HG02852 (cell line): ENCODE data around the gene CAMKV.

ENCODE experiments used
- ATAC-seq: cut with Tn5 transposase; IDR thresholded peaks from one replicate; pipeline ENCODE4 v1.9.1; 2021; ENCODE audit warnings: mild to moderate bottlenecking, moderate library complexity; ENCODE audit not compliant: unreplicated experiment

The CAMKV gene

DNA sequence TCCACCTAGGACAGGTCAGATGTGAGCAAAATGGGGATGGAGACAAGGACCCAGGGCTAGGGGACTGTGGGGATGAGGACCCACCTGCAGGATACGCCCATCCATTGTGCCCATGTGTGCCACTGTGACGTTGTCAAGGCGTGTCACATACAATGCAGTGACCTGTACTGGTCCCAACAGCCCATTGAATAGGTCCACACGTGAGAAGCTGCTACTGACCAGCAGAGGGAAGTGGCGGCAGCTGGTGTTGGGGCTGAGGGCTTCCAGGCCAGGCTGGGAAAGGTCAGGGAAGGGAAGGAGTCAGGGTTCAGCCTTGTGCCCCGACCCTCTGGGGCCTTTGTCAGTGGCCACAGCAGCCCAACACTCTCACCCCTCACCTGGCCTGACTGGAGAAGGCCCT lies 29.3 kb upstream of the CAMKV start:
- ATAC-seq, result no peak

DNA sequence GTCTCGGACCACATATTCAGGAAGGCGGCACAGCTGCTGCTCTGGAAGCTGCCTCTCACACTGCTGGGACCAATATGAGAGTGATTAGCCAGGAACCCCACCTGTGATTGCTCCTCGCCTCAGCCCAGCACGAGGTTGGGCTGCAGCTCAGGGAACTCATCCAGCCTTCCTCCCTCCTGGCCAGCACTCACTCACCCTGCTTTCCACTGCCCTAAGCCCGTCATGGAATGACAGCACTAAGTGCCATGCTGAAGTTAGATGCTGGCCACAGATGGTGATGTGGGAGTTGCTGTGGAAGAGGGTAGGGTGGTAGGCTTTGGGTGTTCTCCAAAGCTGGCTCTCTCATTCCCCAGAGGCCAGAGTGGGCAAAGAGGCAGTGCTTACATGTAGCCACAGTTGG lies 26.6 kb upstream of the CAMKV start:
- ATAC-seq, result no peak

DNA sequence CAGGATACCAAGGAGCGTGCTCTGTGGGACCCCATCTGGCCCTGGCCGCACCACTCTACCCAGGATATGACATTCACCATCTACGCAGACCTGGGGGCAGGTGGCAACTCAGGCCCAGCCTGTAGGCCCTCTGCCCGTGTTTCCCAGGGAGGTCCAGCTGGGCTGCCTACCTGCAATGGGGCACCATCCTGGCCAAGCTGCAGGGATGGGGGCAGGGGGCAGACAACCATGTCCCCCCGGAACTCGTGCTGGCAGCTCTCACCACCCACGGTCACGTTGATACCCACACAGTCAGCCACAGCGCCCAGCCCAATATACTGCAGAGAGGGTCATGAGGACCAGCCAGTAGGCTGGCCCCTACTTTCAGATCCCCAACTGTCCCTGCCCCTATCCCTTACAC lies 26.1 kb upstream of the CAMKV start:
- ATAC-seq, result no peak

DNA sequence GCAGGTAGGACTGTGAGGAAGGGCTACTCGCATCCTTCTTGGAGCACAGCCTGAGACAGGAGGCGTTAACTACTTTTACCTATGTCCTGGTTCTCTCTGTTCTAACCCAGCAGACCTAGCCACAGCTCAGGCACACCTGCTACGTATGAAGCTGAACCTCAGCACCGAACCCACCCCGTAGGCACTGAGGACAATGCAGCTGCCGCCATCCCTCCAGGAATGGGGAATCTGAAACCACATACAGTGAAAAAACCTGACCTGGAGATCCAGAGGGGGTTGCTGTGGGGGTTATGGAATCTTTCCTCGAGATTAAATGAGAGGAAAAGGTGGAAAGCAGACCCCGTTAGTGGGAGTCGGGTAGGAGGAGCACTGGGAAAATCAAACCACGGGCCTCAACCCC lies 19.6 kb upstream of the CAMKV start:
- ATAC-seq, result no peak

DNA sequence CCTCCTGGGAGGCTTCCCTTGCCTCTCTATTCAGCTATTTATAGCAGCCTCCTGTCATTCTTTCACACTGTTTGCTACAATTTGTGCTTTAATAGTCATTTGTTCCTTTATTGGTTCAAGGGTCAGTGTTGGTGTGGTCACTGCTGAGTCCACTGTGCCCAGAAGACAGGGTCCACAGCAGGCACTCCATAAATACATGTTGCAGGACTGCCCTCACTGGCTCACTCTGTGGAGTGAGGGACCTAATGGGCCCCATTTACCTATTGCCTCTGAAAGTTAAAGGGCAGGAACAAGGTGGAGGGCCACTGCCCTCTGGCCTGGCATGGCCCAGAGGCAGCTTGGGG lies 17.2 kb upstream of the CAMKV start:
- no peak for ATAC-seq

DNA sequence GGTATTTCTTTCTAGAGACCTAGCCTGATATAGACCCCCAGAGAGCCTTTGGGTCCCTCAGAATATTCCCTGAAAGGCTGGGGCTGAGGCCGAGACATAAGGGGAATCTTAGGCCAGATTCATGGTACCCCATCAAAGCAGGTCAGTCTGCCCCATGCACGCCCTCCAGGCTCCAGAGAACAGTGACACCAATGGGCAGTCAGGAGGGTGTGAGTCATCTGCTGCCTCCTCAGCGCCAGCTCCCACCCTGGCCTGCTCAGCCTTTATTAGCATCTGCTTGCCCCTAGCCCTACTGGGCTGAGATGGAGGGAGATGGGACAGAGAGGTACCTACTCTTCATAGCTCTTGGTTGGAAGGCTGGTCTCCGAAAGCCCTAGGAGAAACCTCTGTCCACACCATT lies 14.3 kb upstream of the CAMKV start:
- no peak for ATAC-seq

DNA sequence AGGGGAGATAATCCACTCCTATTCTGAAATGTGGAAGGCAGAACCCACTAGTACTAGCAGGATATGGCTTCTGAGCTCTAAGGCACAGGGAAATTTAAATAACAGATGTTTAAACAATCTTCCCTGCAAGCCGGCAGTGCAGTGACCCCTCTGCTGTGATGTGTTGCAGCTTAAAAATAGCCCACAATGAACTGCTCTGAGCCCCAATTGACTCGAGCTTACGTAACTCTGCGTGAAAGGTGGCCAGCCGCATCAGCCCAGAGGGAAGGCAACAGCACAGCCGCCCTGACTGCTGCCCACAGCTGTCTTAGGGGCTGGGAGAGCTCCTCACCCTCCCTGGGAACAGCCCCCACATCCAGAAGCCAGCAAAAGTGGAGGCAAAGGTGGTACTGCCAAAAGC lies 12.5 kb upstream of the CAMKV start:
- no peak for ATAC-seq

DNA sequence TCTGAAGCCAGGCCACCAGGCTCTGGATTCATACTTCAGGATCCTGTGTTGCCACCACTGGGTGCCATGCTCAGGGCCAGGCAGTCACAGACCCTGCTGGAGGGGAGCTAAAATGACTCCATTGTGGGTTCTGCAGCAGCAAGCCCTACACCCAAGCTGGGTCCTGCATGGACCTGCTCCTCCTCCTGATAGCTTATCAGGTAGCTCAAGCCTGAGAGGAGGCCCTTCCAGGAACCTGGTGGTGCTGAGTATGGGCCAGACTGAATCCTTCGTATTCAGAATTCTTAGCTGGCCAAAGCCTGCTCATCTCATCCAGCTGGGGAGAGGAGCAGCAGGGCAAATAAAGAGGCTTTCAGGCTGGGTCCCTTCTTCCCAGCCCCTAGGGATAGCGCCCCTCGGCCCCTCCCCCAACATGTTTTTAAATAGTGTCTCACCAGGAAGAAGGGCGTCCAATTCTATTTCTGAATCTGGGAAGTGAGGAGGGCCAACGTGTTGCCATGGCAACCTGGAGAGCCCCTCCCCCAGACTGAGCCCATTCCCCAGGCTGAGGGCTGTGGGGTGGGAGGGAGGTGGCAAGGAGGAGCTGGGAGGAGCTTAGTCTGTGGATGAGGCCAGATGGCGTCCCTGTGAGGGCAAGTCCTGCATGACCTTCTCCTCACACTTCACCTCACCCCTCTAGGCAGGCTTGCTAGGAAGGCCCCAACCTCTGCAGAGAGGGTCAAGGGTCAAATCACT lies 11.0 kb upstream of the CAMKV start:
- no peak for ATAC-seq

DNA sequence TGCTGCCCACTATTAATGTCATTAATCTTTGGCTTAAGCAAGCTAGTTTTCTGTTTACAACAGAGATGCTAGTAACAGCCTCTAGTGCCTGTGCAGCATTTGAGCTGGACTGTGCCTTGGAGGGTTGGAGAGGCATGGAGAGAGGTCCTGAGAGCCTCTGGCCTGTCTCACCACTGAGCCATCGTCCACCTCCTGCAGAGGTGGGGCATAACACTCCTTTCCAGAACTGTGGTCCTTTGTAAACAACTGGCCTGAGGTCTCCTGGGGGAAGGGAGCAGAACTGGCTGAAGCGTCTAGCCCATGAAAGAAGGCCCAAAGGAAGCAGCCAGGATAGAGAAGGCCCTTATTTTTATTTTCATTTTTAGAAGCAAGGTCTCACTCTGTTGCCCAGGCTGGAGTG lies 10.0 kb upstream of the CAMKV start:
- no peak for ATAC-seq

DNA sequence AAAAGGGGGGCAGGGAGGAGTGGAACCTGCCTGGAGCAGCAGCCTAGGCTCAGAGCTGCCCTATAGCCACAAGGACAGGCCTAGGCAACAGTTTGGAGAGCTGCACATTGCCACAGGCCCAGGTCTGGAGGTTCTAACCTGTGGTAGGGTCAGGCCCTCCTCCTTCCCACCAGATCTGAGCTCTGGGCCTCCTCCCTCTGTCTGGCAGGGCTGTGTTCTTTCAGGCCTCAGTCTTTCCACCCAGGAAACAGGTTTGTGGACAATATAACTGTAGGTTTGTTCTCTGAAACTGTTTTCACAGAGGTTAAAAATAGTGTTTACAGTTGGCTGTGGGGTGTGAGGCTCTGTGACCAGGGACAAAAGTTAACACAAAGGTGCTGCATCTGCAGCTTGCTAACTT lies 9.0 kb upstream of the CAMKV start:
- ATAC-seq, result no peak

DNA sequence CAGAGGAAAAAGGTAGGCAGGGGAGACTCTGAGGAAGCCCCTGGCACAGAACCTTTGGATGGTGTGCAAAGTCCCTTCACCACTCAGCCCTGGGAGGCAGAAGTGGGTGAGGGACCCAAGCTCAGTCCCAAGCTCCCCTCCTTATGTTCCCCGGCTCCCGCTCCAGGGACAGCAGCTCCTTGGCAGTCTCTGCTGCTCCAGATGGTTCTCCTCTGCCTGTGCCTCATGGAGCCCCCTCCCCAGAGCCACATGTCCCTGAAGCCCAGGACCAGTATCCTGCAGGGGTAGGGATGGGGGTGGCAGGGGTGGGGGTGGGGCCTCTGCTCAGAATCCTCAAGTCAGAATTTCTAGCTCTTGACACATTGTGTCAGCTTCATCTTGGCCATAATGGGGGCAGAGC lies 8.0 kb upstream of the CAMKV start:
- no peak for ATAC-seq

DNA sequence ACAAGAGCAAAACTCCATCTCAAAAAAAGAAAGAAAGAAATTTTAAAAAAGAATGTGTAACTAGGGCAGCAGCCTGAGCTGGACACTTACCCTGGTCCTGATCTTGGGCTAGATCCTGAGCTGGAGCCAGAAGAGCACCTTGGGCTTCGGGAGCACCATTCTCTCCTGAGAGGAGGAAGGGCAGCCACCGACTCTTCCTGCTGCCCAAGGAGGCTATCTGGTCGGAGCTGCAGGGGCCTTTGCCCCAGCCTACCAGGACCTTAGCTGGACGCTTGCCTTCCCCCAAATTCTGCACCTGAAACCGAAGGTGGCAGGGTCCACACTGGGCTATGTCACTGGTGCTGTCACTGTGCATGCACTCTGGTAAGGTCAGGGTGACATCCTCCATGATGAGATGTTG lies 6.9 kb upstream of the CAMKV start:
- ATAC-seq, result no peak

DNA sequence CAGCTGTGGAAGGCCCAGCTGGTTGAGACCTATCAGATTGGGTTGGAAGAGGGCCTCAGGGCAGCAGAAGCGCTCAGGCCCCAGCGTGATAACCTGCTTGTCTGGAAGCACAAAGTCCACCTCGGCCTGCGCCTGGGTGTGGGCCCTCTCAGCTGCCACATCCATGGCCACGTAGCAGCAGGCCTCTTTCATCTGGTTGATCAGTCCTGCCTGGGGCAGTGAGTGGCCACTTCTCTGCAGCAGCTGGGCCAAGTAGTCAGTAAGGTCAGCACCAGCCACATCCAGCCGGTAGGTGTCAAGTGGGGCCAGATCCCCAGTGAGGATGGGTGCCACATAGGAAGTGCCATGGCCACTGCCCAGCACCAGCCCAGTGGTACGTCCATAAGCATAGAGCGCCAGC lies 3.9 kb upstream of the CAMKV start:
- ATAC-seq, result no peak

DNA sequence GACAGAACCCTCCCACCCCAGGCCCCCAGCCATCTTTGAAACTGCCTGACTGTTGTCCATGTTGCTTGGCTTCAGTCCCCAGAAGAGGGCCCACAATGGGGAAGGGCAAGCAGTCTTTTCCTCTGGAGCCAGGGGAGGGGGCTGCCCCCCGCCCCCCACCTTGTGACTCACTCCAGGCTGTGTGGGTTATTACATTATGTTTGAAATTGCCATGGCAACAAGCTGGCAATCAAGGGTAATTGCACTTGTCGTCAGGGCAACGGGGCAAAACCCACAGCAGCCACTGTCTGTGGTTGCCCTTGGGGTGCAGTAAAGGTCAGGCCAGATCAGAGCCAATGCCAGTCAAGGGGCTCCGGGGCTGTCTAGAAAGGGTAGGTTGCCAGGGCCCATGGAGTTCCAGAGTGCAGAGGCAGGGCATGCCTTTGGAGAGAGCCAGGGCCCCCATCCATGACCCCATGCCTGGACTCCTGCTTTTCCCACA lies 3.1 kb upstream of the CAMKV start:
- no peak for ATAC-seq

DNA sequence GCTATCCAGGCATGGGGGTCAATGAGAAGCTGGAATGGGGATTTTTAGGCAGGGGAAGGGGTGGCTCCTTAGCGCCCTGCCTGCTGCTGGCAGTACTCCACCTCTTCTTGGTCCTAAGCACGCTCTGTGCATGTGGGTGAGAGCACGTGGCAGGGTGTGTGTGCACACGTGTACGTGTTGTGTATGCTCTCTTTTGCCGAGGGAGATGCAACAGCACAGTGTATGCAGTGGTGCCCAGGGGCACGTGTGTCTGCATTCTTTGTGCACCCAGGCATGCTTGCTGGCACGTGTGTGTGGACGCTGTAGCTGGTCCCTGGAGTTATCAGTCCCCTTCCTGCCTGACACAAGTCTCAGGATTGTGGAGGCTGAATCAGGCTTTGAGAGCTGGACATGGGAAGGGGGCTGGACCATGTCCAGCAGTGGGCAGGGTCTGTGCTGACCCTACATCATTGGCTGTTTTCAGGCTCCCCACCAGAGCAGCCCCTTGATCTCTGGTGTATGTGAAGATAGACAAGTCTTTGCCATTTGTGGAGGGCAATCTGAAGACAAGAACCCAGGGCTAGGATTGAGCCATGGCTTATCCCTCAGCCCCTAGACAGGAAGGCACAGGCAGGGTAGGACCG lies 1.9 kb upstream of the CAMKV start:
- no peak for ATAC-seq

DNA sequence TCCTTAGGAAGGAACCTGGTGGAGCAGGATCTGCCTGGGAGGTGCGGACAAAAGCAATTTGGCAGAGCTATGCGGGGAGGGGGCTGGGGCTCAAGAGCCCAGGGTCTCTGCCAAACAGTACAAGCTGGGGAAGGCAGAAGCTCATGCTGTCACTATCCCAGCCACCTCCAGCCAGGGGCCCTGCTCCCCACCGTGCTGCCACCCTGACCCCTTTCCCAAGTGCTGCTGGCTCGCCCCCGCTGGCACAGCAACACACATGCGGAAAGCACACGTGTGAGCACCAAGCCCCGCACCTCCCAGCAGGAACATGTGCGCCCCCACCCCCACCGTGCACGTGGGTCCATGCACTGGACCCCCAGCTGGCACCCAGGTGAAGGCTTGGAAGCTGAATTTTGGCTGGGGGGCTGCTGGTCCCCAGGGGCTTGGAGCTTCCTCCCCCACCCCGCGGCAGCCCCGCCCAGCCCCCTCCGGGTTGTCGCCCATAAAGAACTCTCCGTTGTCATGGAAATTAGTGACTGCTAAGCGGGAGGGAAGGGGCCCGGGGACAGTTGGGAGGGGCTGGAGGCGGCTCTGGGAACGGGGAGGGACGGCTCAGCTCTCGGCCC lies 742 bp downstream of the CAMKV start:
- ATAC-seq, result no peak

DNA sequence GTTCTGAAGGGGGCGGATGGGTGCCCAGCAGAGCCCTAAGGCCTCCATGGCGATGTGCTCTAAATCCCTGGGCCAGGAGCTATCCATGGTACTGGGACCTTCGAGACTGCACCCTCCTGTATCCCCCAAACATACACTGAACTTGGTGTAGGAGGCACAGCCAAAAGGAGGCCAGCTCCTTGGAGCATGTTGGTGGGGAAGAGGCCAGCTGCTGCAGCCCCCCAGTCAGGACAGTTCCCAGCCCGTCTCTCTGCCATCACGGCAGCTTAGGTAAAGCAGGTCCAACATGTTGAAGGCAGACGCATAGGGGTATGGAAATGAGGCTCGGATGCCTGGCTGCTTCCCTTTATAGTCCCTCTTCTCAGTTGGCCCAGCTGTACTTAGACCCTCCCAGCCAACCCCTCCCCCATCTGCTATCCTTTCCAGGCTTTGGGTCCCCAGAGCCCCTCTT lies 1.8 kb downstream of the CAMKV start:
- no peak for ATAC-seq

DNA sequence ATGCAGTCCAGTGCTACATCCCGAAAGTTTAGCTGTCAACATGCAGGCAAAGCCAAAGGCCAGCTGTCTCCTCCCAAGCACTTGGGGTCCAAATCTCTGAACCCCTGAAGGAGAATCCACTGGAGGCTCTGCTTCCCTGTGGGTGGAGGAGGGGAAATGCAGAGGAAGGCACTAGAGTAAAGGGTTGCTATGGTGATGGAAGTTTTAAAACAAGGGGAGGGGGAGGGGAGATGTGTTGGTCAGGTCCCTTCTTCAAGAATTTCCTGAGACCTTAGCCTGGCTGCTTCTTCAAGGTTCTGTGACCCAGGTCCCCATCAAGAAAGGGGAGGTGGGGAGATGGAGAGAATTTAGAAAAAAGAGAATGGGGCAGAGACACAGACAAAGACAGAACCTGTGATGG lies 2.3 kb downstream of the CAMKV start:
- no peak for ATAC-seq

DNA sequence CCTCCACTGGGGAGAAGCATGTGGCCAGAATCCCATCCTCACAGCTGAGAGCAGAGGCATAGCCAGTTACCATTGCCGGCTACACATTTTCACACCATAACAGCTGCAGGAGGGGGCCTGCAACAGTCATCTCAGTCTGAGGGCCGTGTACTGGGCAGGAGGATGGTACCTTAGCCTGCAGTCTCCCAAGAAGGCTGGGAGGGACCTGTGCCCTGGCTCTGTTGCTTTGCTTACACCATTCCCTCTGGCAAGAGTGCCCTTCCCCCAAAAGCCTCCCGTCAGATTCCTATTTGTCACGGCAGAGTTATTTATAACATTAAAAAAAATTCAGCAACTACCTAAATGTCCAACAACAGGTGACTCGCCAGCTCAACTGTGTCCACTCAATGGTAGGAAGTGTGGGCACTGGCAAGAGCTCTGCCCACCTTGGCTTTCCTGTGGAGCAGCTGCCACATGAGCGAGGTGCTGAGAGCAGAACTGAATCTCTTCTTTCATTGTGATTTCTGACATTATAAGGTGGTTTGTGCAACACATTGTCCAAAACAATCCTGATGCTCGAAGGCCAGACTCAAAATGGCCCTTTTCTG lies 4.4 kb downstream of the CAMKV start:
- ATAC-seq, result no peak

DNA sequence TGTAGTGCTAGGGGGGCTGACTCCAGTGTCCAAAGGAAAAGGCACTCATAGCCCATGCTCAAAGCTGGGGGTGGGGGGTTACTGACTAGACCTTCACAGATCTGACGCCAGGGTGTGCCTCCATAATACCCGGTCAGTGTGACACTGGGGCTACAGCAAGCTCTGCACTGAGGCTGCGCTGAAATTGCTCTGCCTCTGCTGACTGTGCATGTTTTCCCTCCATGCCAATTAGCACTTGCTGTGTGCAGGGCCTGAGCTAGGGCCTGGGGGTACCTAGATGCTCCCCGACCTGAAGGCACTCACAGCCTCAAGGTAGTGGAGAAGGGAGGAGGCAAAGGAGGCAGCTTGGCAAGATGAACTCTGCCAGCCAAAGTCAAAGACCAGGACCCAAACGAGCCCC lies 5.2 kb downstream of the CAMKV start:
- ATAC-seq, result no peak

DNA sequence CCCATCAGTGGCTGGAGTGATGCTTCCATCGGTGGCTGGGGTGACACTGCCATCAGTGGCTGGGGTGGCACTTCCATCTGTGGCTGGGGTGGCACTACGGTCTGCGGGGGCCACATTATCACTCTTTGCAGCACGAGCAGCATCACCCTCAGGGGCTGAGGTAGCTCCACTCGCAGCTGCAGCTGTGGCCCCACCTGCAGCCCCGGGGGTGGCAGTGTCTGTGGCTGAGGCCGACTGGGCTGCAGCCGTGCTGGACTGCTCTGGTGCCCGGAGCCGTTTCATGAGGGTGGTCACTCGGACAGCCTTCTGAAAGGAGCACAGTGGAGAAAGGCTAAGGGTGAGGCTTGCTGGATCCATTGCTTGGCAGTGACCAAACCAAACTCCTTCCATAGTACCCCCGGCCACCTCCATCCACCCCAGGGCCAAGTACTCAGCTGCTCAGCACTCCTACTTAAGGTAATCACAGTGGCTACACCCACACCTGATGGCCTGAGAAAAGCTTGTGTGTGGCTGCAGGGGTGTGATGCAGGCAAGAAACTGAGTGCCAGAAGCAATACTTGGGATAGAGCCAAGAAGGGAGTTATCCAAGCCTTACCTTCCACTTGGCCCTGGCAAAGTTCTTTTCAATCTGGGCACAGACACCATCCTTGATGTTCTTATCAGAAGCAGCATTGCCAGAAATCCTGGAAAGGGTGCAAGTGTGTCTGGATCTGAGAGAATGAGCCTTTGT lies 10.0 kb downstream of the CAMKV start:
- no peak for ATAC-seq
